Central memory CD8-positive, alpha-beta T cell (primary cell): Measurements from ENCODE around the gene KCNS3.

Experiments
- ATAC-seq: fragments of 150-1000 bp; cut with Tn5 transposase; replicated peaks from 2 replicates; pipeline ENCODE4 v1.10.0; 2022; ENCODE audit warnings: mild to moderate bottlenecking, moderate FRiP score, moderate number of reproducible peaks; ENCODE audit not compliant: poor library complexity, severe bottlenecking; ENCODE audit errors: extremely low read depth
- DNase-seq, 2 donors: peaks; one replicate each; pipeline ENCODE4 v3.0.0; 2021; ENCODE audit warnings: low spot score in 2 of 2
- H3K27ac Mint-ChIP-seq: one replicate; pipeline ENCODE4 v1.8.0; 2022; ENCODE audit warnings: low read depth, mild to moderate bottlenecking, moderate library complexity, mixed read lengths
- H3K27me3 Mint-ChIP-seq: one replicate; pipeline ENCODE4 v1.8.0; 2022; ENCODE audit warnings: mixed read lengths
- H3K36me3 Mint-ChIP-seq: one replicate; pipeline ENCODE4 v1.8.0; 2022; ENCODE audit warnings: mild to moderate bottlenecking, moderate library complexity, mixed read lengths; ENCODE audit not compliant: insufficient read depth
- H3K4me1 Mint-ChIP-seq: one replicate; pipeline ENCODE4 v1.8.0; 2022; ENCODE audit warnings: mixed read lengths
- H3K4me3 Mint-ChIP-seq: one replicate; pipeline ENCODE4 v1.8.0; 2022; ENCODE audit warnings: mild to moderate bottlenecking, moderate library complexity, mixed read lengths
- H3K9me3 Mint-ChIP-seq: one replicate; pipeline ENCODE4 v1.8.0; 2022; ENCODE audit warnings: mixed read lengths

The KCNS3 gene

DNA sequence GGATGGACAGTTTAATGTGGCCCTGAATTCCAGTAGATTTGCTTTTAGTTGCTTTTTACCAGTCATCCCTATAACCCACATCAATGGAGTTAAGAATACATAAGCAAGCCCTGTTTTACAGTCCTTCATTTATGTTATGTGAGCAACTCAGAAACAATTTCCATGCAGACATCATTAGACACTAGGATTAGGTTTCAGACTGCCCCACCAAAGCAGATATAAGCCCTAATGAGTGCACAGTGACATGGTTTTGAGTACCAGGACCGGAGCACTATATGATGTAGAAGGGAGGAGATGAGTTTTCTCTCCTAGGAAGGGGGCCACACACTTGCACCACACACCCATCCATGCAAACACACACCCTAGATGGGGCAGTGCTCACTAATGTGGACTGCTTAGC lies 15.5 kb downstream of the KCNS3 start:
- no peaks in the 10 kb centered on the region for H3K4me1 Mint-ChIP-seq

DNA sequence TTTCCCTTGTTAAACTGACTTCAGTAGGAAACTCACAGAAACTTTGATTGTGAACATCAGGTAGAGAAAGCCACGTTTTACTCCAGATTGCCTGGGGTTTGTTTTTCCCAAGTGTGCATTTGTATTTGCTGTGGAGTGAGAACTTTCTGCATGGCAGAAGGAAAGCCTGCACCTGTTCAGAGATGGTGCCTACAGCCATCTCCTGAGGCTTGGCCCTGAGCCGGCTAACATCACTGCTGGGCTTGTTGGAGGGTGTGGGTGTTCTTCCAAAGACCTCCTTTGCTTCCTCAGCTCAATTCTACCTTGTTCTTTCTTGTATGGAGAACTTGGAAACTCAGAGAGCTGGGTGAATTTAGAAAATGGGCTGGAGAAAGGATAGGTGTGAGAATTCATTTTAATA lies 16.1 kb downstream of the KCNS3 start:
- H3K27ac Mint-ChIP-seq: no peak overlapping the region
- no peaks in the 10 kb centered on the region for H3K4me1 Mint-ChIP-seq
- H3K27me3 Mint-ChIP-seq: peaks cover 52% of the 10 kb centered on the region
- ATAC-seq: no peak
- H3K4me3 Mint-ChIP-seq: no peak overlapping the region
- DNase-seq: no peak
- H3K36me3 Mint-ChIP-seq: no peaks in the 10 kb centered on the region
- H3K9me3 Mint-ChIP-seq: peaks cover 13% of the 10 kb centered on the region

More for the DNA sequence above, 15.5 kb downstream of the KCNS3 start:
- Mint-ChIP-seq H3K4me3 (no peak overlapping the region), H3K36me3 (no peaks in the 10 kb centered on the region), H3K9me3 (peaks cover 13% of the 10 kb centered on the region), H3K27ac (no peak overlapping the region), H3K27me3 (peaks cover 52% of the 10 kb centered on the region)
- ATAC-seq (no peak), DNase-seq (no peak)

DNA sequence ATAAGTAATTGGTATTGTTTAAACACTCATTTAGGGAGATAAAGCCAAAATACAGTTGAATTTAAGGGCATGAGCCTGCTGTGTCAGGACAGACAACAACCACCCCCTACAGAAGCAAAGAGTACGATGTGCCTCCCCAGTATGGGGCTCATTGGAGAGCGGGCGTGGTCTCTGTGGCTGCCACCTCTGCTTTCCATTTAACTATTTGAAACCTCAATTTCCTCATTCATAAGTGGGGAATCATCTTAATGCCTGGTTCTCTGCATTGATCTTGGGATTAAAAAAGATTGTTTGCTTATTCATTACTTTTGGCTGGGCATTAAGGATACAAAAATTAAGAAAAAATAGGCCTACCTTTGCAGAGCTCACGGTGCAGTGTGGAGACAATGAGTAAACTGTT lies 21.4 kb downstream of the KCNS3 start:
- Mint-ChIP-seq H3K4me3 (no peak overlapping the region), H3K9me3 (no peaks in the 10 kb centered on the region), H3K27me3 (peaks cover 47% of the 10 kb centered on the region), H3K36me3 (no peaks in the 10 kb centered on the region), H3K27ac (no peak overlapping the region), H3K4me1 (no peaks in the 10 kb centered on the region)
- DNase-seq: no peak
- no peak for ATAC-seq

DNA sequence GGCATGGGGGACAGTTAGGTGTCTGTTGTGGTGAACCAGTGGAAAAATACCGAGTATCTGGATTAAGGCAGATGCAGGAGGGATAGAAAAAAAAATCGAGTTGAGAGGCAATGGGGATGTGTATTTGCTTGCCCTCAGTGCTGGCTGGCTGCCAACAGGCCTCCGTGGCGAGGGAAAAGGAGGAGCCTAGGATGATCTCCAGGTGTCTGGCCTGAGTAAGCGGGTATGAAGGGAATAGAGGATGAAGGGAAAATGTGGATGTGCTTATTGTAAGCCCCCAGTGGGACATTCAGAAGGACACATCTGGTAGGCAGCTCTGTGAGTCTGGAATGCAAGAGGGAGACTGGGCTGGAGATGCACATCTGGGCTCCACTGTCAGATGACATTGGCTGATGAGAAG lies 22.8 kb downstream of the KCNS3 start:
- H3K4me3 Mint-ChIP-seq: no peak overlapping the region
- H3K27ac Mint-ChIP-seq: no peak overlapping the region
- peaks cover 35% of the 10 kb centered on the region for H3K27me3 Mint-ChIP-seq
- peaks cover 2% of the 10 kb centered on the region for H3K9me3 Mint-ChIP-seq
- no peaks in the 10 kb centered on the region for H3K4me1 Mint-ChIP-seq
- ATAC-seq (no peak), DNase-seq (no peak)
- no peaks in the 10 kb centered on the region for H3K36me3 Mint-ChIP-seq

GRCh38 chr2:17910980-17911379 lies 32.5 kb downstream of the KCNS3 start:
- H3K27me3 Mint-ChIP-seq: peaks cover 34% of the 10 kb centered on the region
- H3K4me1 Mint-ChIP-seq: no peaks in the 10 kb centered on the region
- H3K4me3 Mint-ChIP-seq: no peak overlapping the region
- DNase-seq: no peak
- peaks cover 8% of the 10 kb centered on the region for H3K9me3 Mint-ChIP-seq
- no peaks in the 10 kb centered on the region for H3K36me3 Mint-ChIP-seq
- ATAC-seq: no peak
- H3K27ac Mint-ChIP-seq: no peak overlapping the region

GRCh38 chr2:17911491-17912260 lies 33.2 kb downstream of the KCNS3 start:
- Mint-ChIP-seq H3K4me1 (no peaks in the 10 kb centered on the region), H3K36me3 (no peaks in the 10 kb centered on the region)
- no peak for ATAC-seq

GRCh38 chr2:17912266-17912691 lies 33.8 kb downstream of the KCNS3 start:
- no peak overlapping the region for H3K27ac Mint-ChIP-seq
- H3K27me3 Mint-ChIP-seq: peaks cover 34% of the 10 kb centered on the region
- H3K9me3 Mint-ChIP-seq: no peaks in the 10 kb centered on the region
- no peak for DNase-seq
- no peaks in the 10 kb centered on the region for H3K36me3 Mint-ChIP-seq
- no peak overlapping the region for H3K4me3 Mint-ChIP-seq
- no peaks in the 10 kb centered on the region for H3K4me1 Mint-ChIP-seq
- no peak for ATAC-seq

More at GRCh38 chr2:17911491-17912260, 33.2 kb downstream of the KCNS3 start:
- Mint-ChIP-seq H3K4me3 (no peak overlapping the region), H3K27me3 (peaks cover 34% of the 10 kb centered on the region), H3K27ac (no peak overlapping the region), H3K9me3 (peaks cover 2% of the 10 kb centered on the region)
- DNase-seq: no peak

- DNase-seq: no peak
- no peak overlapping the region for H3K4me3 Mint-ChIP-seq
- no peaks in the 10 kb centered on the region for H3K36me3 Mint-ChIP-seq
- no peak overlapping the region for H3K27ac Mint-ChIP-seq
- H3K27me3 Mint-ChIP-seq: peaks cover 34% of the 10 kb centered on the region
- no peaks in the 10 kb centered on the region for H3K4me1 Mint-ChIP-seq
- no peak for ATAC-seq
- no peaks in the 10 kb centered on the region for H3K9me3 Mint-ChIP-seq
Measured at GRCh38 chr2:17915099-17915498, 36.6 kb downstream of the KCNS3 start.

- no peaks in the 10 kb centered on the region for H3K36me3 Mint-ChIP-seq
- no peaks in the 10 kb centered on the region for H3K4me1 Mint-ChIP-seq
- H3K27me3 Mint-ChIP-seq: peaks cover 29% of the 10 kb centered on the region
- DNase-seq: no peak
- no peak overlapping the region for H3K27ac Mint-ChIP-seq
- no peak overlapping the region for H3K4me3 Mint-ChIP-seq
- H3K9me3 Mint-ChIP-seq: no peaks in the 10 kb centered on the region
- no peak for ATAC-seq
Measured at GRCh38 chr2:17915811-17916518, 37.5 kb downstream of the KCNS3 start.

DNA sequence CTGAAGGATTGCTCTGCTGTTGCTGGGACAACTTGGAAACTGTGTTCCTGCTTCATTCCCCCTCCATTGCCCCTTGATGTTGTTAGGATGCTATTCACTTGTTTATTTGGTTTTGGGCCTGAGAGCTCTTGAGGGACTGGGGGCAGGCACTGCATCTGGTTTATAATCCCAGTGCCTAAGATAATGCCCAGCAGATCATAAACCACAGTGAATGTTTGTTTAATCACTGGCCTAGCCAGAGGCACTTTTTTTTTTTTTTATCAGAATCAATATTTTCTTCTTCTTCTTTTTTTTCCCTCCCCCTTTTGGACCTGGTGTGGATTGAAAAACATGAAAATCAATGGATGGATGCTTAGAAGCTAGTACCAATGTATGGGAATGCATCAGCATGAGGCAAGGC lies 38.1 kb downstream of the KCNS3 start:
- no peaks in the 10 kb centered on the region for H3K9me3 Mint-ChIP-seq
- DNase-seq (no peak), ATAC-seq (no peak)
- no peaks in the 10 kb centered on the region for H3K4me1 Mint-ChIP-seq
- no peak overlapping the region for H3K27ac Mint-ChIP-seq
- H3K27me3 Mint-ChIP-seq: peaks cover 23% of the 10 kb centered on the region
- no peak overlapping the region for H3K4me3 Mint-ChIP-seq
- H3K36me3 Mint-ChIP-seq: no peaks in the 10 kb centered on the region

DNA sequence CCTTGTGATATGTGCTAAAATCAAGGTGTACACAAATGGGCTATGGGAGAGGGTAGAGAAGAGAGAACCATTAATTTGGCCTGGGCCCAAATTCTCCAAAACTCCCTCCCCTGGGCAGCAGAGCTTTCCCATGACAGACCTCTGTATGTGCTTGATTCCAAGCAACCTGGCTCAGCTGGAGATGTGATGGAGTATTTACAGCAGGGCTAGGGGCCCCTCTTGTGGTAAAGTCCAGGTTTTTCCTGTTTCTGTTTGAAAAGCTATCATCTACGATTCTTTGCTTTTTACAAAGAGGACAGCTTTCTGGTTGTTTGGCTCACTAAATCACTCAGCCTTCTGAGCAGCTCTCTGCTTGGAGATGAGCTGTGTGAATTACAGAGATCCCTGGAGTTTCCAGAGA lies 40.3 kb downstream of the KCNS3 start:
- no peak for ATAC-seq
- Mint-ChIP-seq H3K4me3 (no peak overlapping the region), H3K27ac (no peak overlapping the region), H3K36me3 (no peaks in the 10 kb centered on the region), H3K9me3 (no peaks in the 10 kb centered on the region), H3K4me1 (no peaks in the 10 kb centered on the region), H3K27me3 (peaks cover 12% of the 10 kb centered on the region)
- DNase-seq: no peak

GRCh38 chr2:17930773-17931172 lies 52.3 kb downstream of the KCNS3 start:
- Mint-ChIP-seq H3K9me3 (peaks cover 18% of the 10 kb centered on the region), H3K27me3 (peaks cover 45% of the 10 kb centered on the region), H3K4me3 (no peak overlapping the region), H3K27ac (no peak overlapping the region), H3K36me3 (peaks cover 1% of the 10 kb centered on the region), H3K4me1 (no peaks in the 10 kb centered on the region)
- ATAC-seq: no peak
- DNase-seq: no peak

DNA sequence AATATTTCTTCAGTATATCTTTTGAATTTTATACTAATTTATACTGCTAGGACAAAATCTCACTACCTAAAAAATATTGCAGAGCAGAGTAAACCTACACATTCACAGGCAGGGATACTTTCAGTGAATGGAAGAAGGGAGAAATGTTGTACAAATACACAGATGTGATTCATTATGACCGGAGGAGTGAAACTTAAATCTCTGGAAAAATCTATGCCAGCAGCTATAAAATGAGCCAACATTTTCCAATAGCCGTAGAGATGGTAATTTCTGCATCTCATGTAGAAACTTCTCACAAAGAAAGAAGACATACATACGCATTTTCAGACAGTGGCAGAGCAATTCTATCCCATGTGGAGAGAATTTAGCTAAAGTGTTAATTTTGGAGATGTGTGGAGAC lies 54.8 kb downstream of the KCNS3 start:
- no peak overlapping the region for H3K4me3 Mint-ChIP-seq
- H3K27ac Mint-ChIP-seq: no peak overlapping the region
- H3K9me3 Mint-ChIP-seq: peaks cover 13% of the 10 kb centered on the region
- DNase-seq: no peak
- H3K27me3 Mint-ChIP-seq: peaks cover 42% of the 10 kb centered on the region
- peaks cover 3% of the 10 kb centered on the region for H3K36me3 Mint-ChIP-seq
- H3K4me1 Mint-ChIP-seq: no peaks in the 10 kb centered on the region
- ATAC-seq: no peak
